CD4-positive, CD25-positive, alpha-beta regulatory T cell (primary cell): ENCODE data around the gene ZNF438. TPM values are rescaled to one million over a fixed set of nuclear protein-coding genes. Genes with fewer than 3 reads are reported as not detected.
"Not testable (repeated sequence)": the region's sequence is repeated elsewhere in the genome, so short reads cannot be mapped to it uniquely, and the experiment has no call there.

Experiments used
- ATAC-seq, 2 donors: fragments of 150-1000 bp; cut with Tn5 transposase; one replicate each; pipeline ENCODE4 v1.10.0; 2021; ENCODE audit warnings: low read depth in 2 of 2, moderate number of reproducible peaks in 2 of 2, moderate library complexity in 1 of 2
- DNase-seq, 3 donors: peaks; one replicate each; pipeline versions ENCODE4 v3.0.0 to v3.0.0-alpha.2; 2012 to 2022; ENCODE audit warnings: mixed read lengths in 1 of 3
- H3K27ac ChIP-seq: one replicate; pipeline ENCODE4 v1.7.0; 2013; ENCODE audit warnings: mild to moderate bottlenecking, low read length; ENCODE audit not compliant: insufficient read depth, poor library complexity, severe bottlenecking
- H3K27me3 ChIP-seq: one replicate; pipeline ENCODE4 v1.7.0; 2013; ENCODE audit warnings: low read length; ENCODE audit not compliant: control insufficient read depth, insufficient read depth
- H3K36me3 ChIP-seq: one replicate; pipeline ENCODE4 v1.7.0; 2013; ENCODE audit warnings: mild to moderate bottlenecking, low read length, moderate library complexity; ENCODE audit not compliant: control insufficient read depth, insufficient read depth
- H3K4me1 ChIP-seq: 2 replicates; pipeline ENCODE4 v1.7.0; 2013; ENCODE audit warnings: mild to moderate bottlenecking, low read length; ENCODE audit not compliant: insufficient read depth, control insufficient read depth, poor library complexity, severe bottlenecking
- H3K4me3 ChIP-seq: one replicate; pipeline ENCODE4 v1.7.0; 2013; ENCODE audit warnings: low read depth, mild to moderate bottlenecking, low read length, moderate library complexity
- H3K9me3 ChIP-seq, 2 experiments: 1 replicate in 1 of 2; 2 replicates in 1 of 2; pipeline ENCODE4 v1.7.0; 2013; ENCODE audit warnings: low read length in 2 of 2, mild to moderate bottlenecking in 1 of 2, moderate library complexity in 1 of 2; ENCODE audit not compliant: control insufficient read depth in 2 of 2
- H3K27ac Mint-ChIP-seq, 3 donors: one replicate each; pipeline ENCODE4 v1.8.0; 2020 to 2022; ENCODE audit warnings: mild to moderate bottlenecking in 3 of 3, mixed read lengths in 3 of 3, moderate library complexity in 2 of 3
- H3K27me3 Mint-ChIP-seq: one replicate; pipeline ENCODE4 v1.8.0; 2022; ENCODE audit warnings: mild to moderate bottlenecking, mixed read lengths
- H3K36me3 Mint-ChIP-seq: one replicate; pipeline ENCODE4 v1.8.0; 2020; ENCODE audit warnings: mixed read lengths
- H3K4me1 Mint-ChIP-seq, 4 donors: one replicate each; pipeline ENCODE4 v1.8.0; 2020 to 2022; ENCODE audit warnings: mixed read lengths in 4 of 4, mild to moderate bottlenecking in 1 of 4
- H3K4me3 Mint-ChIP-seq, 4 donors: one replicate each; pipeline ENCODE4 v1.8.0; 2020 to 2022; ENCODE audit warnings: mild to moderate bottlenecking in 4 of 4, mixed read lengths in 4 of 4, moderate library complexity in 3 of 4
- H3K9me3 Mint-ChIP-seq, 7 donors: one replicate each; pipeline ENCODE4 v1.8.0; 2020 to 2022; ENCODE audit warnings: mixed read lengths in 7 of 7, mild to moderate bottlenecking in 3 of 7, moderate library complexity in 2 of 7
- polyA plus RNA-seq, 4 donors: library from polyadenylated mRNA; unstranded; fragments of 300-500 nt; fragmentation: Illumina TruSeq; gene quantifications; one replicate each; pipeline ENCODE4 v1.2.3, GENCODE V29; 2021
- total RNA-seq: library from RNA; stranded (reverse); gene quantifications from one replicate; pipeline ENCODE4 v1.2.3, GENCODE V29; 2022

The ZNF438 gene
- total and polyA plus RNA-seq, 5 donors from 2014 or later: 1.6 to 5.1 (median 3.4) TPM

- Mint-ChIP-seq H3K4me1 (peaks cover 0 to 10% (median 1%) of the 10 kb centered on the region in 4 donors), H3K4me3 (no peak overlapping the region), H3K36me3 (peaks cover 4% of the 10 kb centered on the region), H3K9me3 (no peaks in the 10 kb centered on the region), H3K27me3 (no peaks in the 10 kb centered on the region), H3K27ac (no peak overlapping the region)
- H3K9me3 ChIP-seq: no peaks in the 10 kb centered on the region
- no peaks in the 10 kb centered on the region for H3K36me3 ChIP-seq
- no peaks in the 10 kb centered on the region for H3K4me1 ChIP-seq
- no peak overlapping the region for H3K27ac ChIP-seq
- H3K27me3 ChIP-seq: no peaks in the 10 kb centered on the region
- H3K4me3 ChIP-seq: no peak overlapping the region
- DNase-seq (no peak), ATAC-seq (no peak)
These were observed 60.8 kb downstream of the ZNF438 start for GRCh38 chr10:30970760-30971460.

DNA sequence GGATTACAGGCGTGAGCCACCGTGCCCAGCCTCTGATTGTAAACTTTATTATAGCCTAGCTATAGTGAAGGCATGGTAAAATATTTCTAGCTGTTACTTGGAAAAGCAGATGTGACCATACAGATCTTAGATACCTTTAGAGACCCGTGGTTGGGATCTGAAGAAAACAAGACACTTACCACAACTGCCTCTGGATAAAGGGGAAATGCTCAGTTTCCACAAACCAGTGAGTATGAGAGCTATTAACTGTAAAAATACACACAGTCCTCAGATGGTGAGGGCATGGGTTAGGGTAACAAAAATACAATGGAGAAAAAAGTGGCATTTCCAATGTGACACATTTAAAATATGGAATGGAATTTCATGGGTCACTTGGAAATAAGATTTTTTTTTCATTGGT, 63.0 kb downstream of the ZNF438 start:
- no peaks in the 10 kb centered on the region for H3K27me3 Mint-ChIP-seq
- ATAC-seq: no peak
- no peaks in the 10 kb centered on the region for H3K9me3 ChIP-seq
- no peak overlapping the region for H3K27ac Mint-ChIP-seq
- H3K4me1 ChIP-seq: peaks cover 4% of the 10 kb centered on the region
- H3K27ac ChIP-seq: no peak overlapping the region
- no peak overlapping the region for H3K4me3 ChIP-seq
- no peaks in the 10 kb centered on the region for H3K36me3 ChIP-seq
- H3K27me3 ChIP-seq: no peaks in the 10 kb centered on the region
- no peak overlapping the region for H3K4me3 Mint-ChIP-seq
- H3K4me1 Mint-ChIP-seq: peaks cover 10 to 18% (median 13%) of the 10 kb centered on the region in 4 donors
- peaks cover 4% of the 10 kb centered on the region for H3K36me3 Mint-ChIP-seq
- no peak for DNase-seq
- H3K9me3 Mint-ChIP-seq: peaks cover 0 to 2% (median 0%) of the 10 kb centered on the region in 7 donors

DNA sequence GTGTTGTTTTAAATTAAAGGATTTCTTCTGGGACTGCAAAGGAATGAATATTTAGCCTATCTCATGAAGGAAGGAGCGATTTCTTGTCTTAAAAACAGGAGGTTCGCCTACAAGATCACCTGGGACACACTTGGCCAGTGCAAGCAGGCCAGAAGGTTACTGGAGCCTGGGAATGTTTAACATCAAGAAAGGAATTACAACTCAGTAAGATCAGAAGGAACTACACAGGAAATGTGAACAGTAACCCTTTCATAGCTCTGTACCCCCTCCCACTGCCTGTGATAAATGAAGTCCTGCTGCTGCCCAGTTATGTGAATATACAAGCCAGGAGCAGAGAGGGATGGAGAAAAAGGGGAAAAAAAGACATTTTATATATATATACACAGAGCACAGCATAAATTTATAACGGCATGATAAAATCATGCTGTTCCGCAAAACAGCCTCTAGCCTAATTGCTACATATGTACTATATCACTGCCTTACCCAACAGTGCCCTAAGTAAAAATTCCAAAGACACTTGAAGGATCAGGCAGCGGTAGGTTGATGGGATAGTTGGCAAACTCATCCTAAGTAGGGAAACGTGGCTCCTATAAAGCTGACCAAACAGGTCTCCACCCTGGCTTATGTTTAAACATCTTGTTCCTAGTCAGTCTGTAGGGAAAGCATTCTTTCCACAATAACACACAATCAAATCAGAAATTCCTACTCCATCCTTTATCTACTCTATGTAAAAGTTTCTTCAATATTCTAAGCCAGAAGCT, 63.8 kb downstream of the ZNF438 start:
- Histone ChIP-seq H3K4me1 (peaks cover 4% of the 10 kb centered on the region), H3K9me3 (no peaks in the 10 kb centered on the region), H3K27me3 (no peaks in the 10 kb centered on the region), H3K36me3 (no peaks in the 10 kb centered on the region), H3K4me3 (no peak overlapping the region), H3K27ac (no peak overlapping the region)
- H3K27me3 Mint-ChIP-seq: no peaks in the 10 kb centered on the region
- H3K4me3 Mint-ChIP-seq: no peak overlapping the region
- no peaks in the 10 kb centered on the region for H3K36me3 Mint-ChIP-seq
- DNase-seq: no peak
- H3K4me1 Mint-ChIP-seq: peaks cover 10 to 18% (median 15%) of the 10 kb centered on the region in 4 donors
- H3K27ac Mint-ChIP-seq: no peak overlapping the region
- H3K9me3 Mint-ChIP-seq: peaks cover 0 to 2% (median 0%) of the 10 kb centered on the region in 7 donors
- no peak for ATAC-seq

DNA sequence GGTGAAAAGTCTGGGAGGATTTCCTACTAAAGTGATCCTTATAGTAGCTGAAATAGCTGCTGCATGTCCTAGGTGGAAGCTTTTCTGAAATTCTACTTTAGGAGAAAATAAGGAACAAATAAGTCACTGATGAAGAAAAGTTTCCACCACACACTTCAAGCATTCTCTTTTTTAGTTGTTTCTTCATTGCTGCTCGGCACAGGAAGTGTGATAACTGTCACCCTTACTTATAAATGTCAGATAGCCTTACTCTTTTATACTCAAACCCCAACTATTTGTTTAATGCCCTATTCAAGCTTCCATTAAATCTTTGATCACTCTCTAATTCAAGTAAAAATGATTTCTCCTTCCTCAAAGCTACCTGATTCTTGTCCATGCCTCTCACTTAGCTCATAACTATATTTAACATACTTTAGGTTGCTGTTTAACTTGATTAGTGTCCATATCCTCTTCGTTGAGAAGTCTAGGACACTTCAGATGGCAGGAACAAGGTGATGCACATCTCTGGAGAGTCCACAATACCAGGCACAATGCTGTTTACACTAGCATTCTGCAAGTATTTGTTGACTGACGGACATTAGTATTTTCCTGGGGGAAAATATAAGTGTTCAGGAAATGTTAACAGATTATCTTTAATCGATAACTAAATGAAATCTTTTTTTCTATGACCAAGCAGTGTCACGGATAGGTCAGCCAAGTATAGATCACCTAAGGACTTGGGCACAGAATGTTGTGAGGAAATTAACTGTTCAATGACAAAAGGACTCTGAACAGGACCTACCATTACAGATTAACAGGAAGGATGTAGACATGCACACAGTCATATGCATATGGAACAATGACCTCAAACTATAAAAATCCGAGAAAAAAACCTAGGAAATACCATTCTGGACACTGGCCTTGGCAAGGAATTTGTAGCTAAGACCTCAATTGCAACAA, 67.4 kb downstream of the ZNF438 start:
- H3K4me1 Mint-ChIP-seq: peaks cover 10 to 18% (median 14%) of the 10 kb centered on the region in 4 donors
- no peaks in the 10 kb centered on the region for H3K27me3 ChIP-seq
- H3K27me3 Mint-ChIP-seq: no peaks in the 10 kb centered on the region
- DNase-seq (peak in 1 of 3 donors; percentile 30), ATAC-seq (peak in 1 of 2 donors; percentile 22)
- H3K27ac Mint-ChIP-seq: peak overlapping the region in 1 of 3 donors; percentile 18
- H3K9me3 Mint-ChIP-seq: peaks cover 0 to 2% (median 0%) of the 10 kb centered on the region in 7 donors
- H3K4me1 ChIP-seq: peaks cover 4% of the 10 kb centered on the region
- no peak overlapping the region for H3K4me3 ChIP-seq
- H3K36me3 ChIP-seq: no peaks in the 10 kb centered on the region
- H3K9me3 ChIP-seq: no peaks in the 10 kb centered on the region
- H3K4me3 Mint-ChIP-seq: no peak overlapping the region
- H3K36me3 Mint-ChIP-seq: no peaks in the 10 kb centered on the region
- H3K27ac ChIP-seq: no peak overlapping the region

DNA sequence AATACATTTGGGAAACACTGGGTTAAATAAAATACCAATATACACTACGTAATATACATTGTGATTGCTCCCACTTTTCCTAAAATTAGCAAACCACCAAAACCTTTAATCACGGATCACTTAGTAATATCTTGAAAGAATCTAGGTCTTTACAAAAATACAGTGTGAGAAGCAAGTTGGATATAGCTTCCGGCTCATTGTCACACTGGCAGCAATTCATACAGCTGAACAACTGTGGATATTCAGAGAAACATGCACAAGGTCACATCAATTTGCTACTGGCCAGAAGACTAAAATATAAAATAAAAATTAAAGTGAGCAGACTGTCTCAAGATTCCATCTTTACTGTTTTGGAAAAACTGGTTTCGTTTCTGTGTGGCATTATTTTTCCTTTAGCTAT, 69.1 kb downstream of the ZNF438 start:
- no peak overlapping the region for H3K4me3 Mint-ChIP-seq
- ATAC-seq (no peak), DNase-seq (no peak)
- no peaks in the 10 kb centered on the region for H3K36me3 ChIP-seq
- H3K4me1 Mint-ChIP-seq: peaks cover 10 to 18% (median 14%) of the 10 kb centered on the region in 4 donors
- no peak overlapping the region for H3K27ac ChIP-seq
- no peak overlapping the region for H3K27ac Mint-ChIP-seq
- H3K9me3 ChIP-seq: no peaks in the 10 kb centered on the region
- peaks cover 4% of the 10 kb centered on the region for H3K4me1 ChIP-seq
- peaks cover 0 to 2% (median 0%) of the 10 kb centered on the region in 7 donors for H3K9me3 Mint-ChIP-seq
- H3K27me3 ChIP-seq: no peaks in the 10 kb centered on the region
- no peaks in the 10 kb centered on the region for H3K27me3 Mint-ChIP-seq
- no peak overlapping the region for H3K4me3 ChIP-seq
- H3K36me3 Mint-ChIP-seq: no peaks in the 10 kb centered on the region

DNA sequence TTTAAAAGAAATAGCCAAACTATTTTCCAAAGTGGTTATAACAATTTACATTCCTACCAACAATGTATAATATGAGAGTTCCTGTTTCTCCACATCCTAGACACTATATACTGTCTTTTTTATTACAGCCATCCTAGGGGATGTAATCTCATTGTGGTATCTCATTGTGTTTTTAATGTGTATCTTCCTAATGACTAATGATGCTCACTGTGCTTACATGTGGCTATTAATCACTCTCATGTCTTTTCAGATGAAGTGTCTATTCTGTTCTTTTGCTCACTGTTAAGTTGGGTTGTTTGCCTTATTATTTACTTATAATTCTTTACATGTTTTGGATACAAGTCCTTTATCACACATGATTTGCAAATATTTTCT, 71.8 kb downstream of the ZNF438 start:
- H3K36me3 ChIP-seq: no peaks in the 10 kb centered on the region
- no peaks in the 10 kb centered on the region for H3K27me3 ChIP-seq
- ATAC-seq (no peak), DNase-seq (no peak)
- peaks cover 0 to under 1% of the 10 kb centered on the region in 2 experiments for H3K9me3 ChIP-seq
- Mint-ChIP-seq H3K27me3 (no peaks in the 10 kb centered on the region), H3K9me3 (peaks cover 0 to 8% (median 1%) of the 10 kb centered on the region in 7 donors), H3K27ac (peak overlapping the region in 1 of 3 donors; percentile 63), H3K4me3 (no peak overlapping the region), H3K4me1 (peaks cover 9 to 16% (median 12%) of the 10 kb centered on the region in 4 donors), H3K36me3 (no peaks in the 10 kb centered on the region)
- no peak overlapping the region for H3K27ac ChIP-seq
- H3K4me1 ChIP-seq: peaks cover 4% of the 10 kb centered on the region
- H3K4me3 ChIP-seq: no peak overlapping the region

DNA sequence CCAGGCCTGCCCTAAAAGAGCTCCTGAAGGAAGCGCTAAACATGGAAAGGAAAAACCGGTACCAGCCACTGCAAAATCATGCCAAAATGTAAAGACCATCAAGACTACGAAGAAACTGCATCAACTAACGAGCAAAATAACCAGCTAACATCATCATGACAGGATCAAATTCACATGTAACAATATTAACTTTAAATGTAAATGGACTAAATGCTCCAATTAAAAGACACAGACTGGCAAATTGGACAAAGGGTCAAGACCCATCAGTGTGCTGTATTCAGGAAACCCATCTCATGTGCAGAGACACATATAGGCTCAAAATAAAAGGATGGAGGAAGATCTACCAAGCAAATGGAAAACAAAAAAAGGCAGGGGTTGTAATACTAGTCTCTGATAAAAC, 82.4 kb downstream of the ZNF438 start:
- H3K27me3 Mint-ChIP-seq, ATAC-seq, H3K36me3 ChIP-seq, H3K27me3 ChIP-seq, H3K9me3 Mint-ChIP-seq, H3K4me1 ChIP-seq, H3K9me3 ChIP-seq, H3K27ac Mint-ChIP-seq, DNase-seq, H3K4me3 ChIP-seq, H3K4me1 Mint-ChIP-seq, H3K4me3 Mint-ChIP-seq, H3K27ac ChIP-seq: not testable (repeated sequence)
- peaks cover 11% of the 10 kb centered on the region for H3K36me3 Mint-ChIP-seq
